Immature natural killer cell (primary cell): ENCODE measurements around the gene PRKX. TPM values are rescaled to one million over a fixed set of nuclear protein-coding genes. Genes with fewer than 3 reads are reported as not detected.
"Not testable (repeated sequence)": the region's sequence is repeated elsewhere in the genome, so short reads cannot be mapped to it uniquely, and the experiment has no call there.

Experiments used
- DNase-seq, 3 donors: peaks; one replicate each; pipeline ENCODE4 v3.0.0; 2022; ENCODE audit warnings: mixed read lengths in 1 of 3
- H3K27ac Mint-ChIP-seq, 6 donors: one replicate each; pipeline ENCODE4 v1.8.0; 2020; ENCODE audit warnings: mixed read lengths in 6 of 6, mild to moderate bottlenecking in 5 of 6, inconsistent platforms in 4 of 6, moderate library complexity in 3 of 6
- H3K27me3 Mint-ChIP-seq, 3 donors: one replicate each; pipeline ENCODE4 v1.8.0; 2020 to 2021; ENCODE audit warnings: low read depth in 3 of 3, mild to moderate bottlenecking in 3 of 3, mixed read lengths in 3 of 3, moderate library complexity in 3 of 3, inconsistent platforms in 1 of 3
- H3K36me3 Mint-ChIP-seq, 3 donors: one replicate each; pipeline ENCODE4 v1.8.0; 2020; ENCODE audit warnings: mixed read lengths in 3 of 3, inconsistent platforms in 2 of 3, mild to moderate bottlenecking in 2 of 3
- H3K4me1 Mint-ChIP-seq, 2 donors: one replicate each; pipeline ENCODE4 v1.8.0; 2020; ENCODE audit warnings: inconsistent platforms in 2 of 2, mild to moderate bottlenecking in 2 of 2, mixed read lengths in 2 of 2, moderate library complexity in 1 of 2
- H3K4me3 Mint-ChIP-seq, 5 donors: one replicate each; pipeline ENCODE4 v1.8.0; 2020; ENCODE audit warnings: mild to moderate bottlenecking in 5 of 5, mixed read lengths in 5 of 5, inconsistent platforms in 3 of 5, moderate library complexity in 3 of 5
- H3K9me3 Mint-ChIP-seq, 6 donors: one replicate each; pipeline ENCODE4 v1.8.0; 2020; ENCODE audit warnings: mild to moderate bottlenecking in 6 of 6, mixed read lengths in 6 of 6, inconsistent platforms in 4 of 6, moderate library complexity in 3 of 6
- polyA plus RNA-seq, 3 donors: library from polyadenylated mRNA; unstranded; fragments of 300-500 nt; fragmentation: Illumina TruSeq; gene quantifications; one replicate each; pipeline ENCODE4 v1.2.3, GENCODE V29; 2021

PRKX gene
- polyA plus RNA-seq, 3 donors from 2014 or later: 65.3 to 117 (median 65.9) TPM

- DNase-seq, H3K9me3 Mint-ChIP-seq: not testable (repeated sequence)
- Mint-ChIP-seq H3K27me3 (peaks cover 11 to 36% (median 15%) of the 10 kb centered on the region in 3 donors), H3K27ac (peak overlapping the region; percentile 90 to 99 (median 95)), H3K4me1 (peaks cover 79 to 89% of the 10 kb centered on the region in 2 donors), H3K4me3 (peak overlapping the region; percentile 70 to 91 (median 91)), H3K36me3 (peaks cover 0 to 10% (median 0%) of the 10 kb centered on the region in 3 donors)
Observed at GRCh38 chrX:3701445-3701928, 12.0 kb downstream of the PRKX start.

- Mint-ChIP-seq H3K36me3 (peaks cover 0 to 10% (median 0%) of the 10 kb centered on the region in 3 donors), H3K27ac (peak overlapping the region; percentile 90 to 99 (median 95)), H3K4me1 (peaks cover 78 to 89% of the 10 kb centered on the region in 2 donors), H3K27me3 (peaks cover 8 to 29% (median 10%) of the 10 kb centered on the region in 3 donors), H3K9me3 (no peaks in the 10 kb centered on the region), H3K4me3 (peak overlapping the region; percentile 86 to 91 (median 91))
- DNase-seq: peak in 2 of 3 donors; percentile 34 to 40
Observed at GRCh38 chrX:3699821-3700381, 13.5 kb downstream of the PRKX start.

GRCh38 chrX:3697701-3698279, 15.7 kb downstream of the PRKX start:
- no peak for DNase-seq
- Mint-ChIP-seq H3K27me3 (peaks cover 9 to 29% (median 17%) of the 10 kb centered on the region in 3 donors), H3K4me3 (peak overlapping the region; percentile 21 to 70 (median 46)), H3K36me3 (peaks cover 0 to 4% (median 3%) of the 10 kb centered on the region in 3 donors), H3K9me3 (no peaks in the 10 kb centered on the region), H3K27ac (peak overlapping the region; percentile 65 to 99 (median 84)), H3K4me1 (peaks cover 75 to 82% of the 10 kb centered on the region in 2 donors)

GRCh38 chrX:3697220-3697684, 16.2 kb downstream of the PRKX start:
- peak overlapping the region in 3 of 5 donors; percentile 3 to 70 (median 10) for H3K4me3 Mint-ChIP-seq
- peaks cover 79 to 84% of the 10 kb centered on the region in 2 donors for H3K4me1 Mint-ChIP-seq
- peak overlapping the region; percentile 65 to 99 (median 84) for H3K27ac Mint-ChIP-seq
- H3K9me3 Mint-ChIP-seq: no peaks in the 10 kb centered on the region
- peaks cover 9 to 30% (median 15%) of the 10 kb centered on the region in 3 donors for H3K27me3 Mint-ChIP-seq
- peak in 1 of 3 donors; percentile 21 for DNase-seq
- H3K36me3 Mint-ChIP-seq: peaks cover 0 to 4% (median 3%) of the 10 kb centered on the region in 3 donors

GRCh38 chrX:3695536-3695935, 17.9 kb downstream of the PRKX start:
- H3K9me3 Mint-ChIP-seq: no peaks in the 10 kb centered on the region
- H3K4me3 Mint-ChIP-seq: no peak overlapping the region
- no peak for DNase-seq
- peak overlapping the region; percentile 36 to 99 (median 73) for H3K27ac Mint-ChIP-seq
- H3K27me3 Mint-ChIP-seq: peaks cover 7 to 20% (median 16%) of the 10 kb centered on the region in 3 donors
- peaks cover 0 to 4% (median 3%) of the 10 kb centered on the region in 3 donors for H3K36me3 Mint-ChIP-seq
- peaks cover 80 to 84% of the 10 kb centered on the region in 2 donors for H3K4me1 Mint-ChIP-seq

- Mint-ChIP-seq H3K36me3 (peaks cover 0 to 3% (median 3%) of the 10 kb centered on the region in 3 donors), H3K27me3 (peaks cover 6 to 12% (median 8%) of the 10 kb centered on the region in 3 donors), H3K4me3 (no peak overlapping the region), H3K27ac (peak overlapping the region in 5 of 6 donors; percentile 21 to 64 (median 39)), H3K4me1 (peaks cover 60 to 75% of the 10 kb centered on the region in 2 donors), H3K9me3 (no peaks in the 10 kb centered on the region)
- no peak for DNase-seq
Observed at GRCh38 chrX:3690140-3690539, 23.3 kb downstream of the PRKX start.

- Mint-ChIP-seq H3K4me1 (peaks cover 39 to 68% of the 10 kb centered on the region in 2 donors), H3K27ac (peak overlapping the region in 2 of 6 donors; percentile 3 to 16)
- not testable (repeated sequence) for H3K36me3 Mint-ChIP-seq, H3K4me3 Mint-ChIP-seq, H3K9me3 Mint-ChIP-seq, H3K27me3 Mint-ChIP-seq, DNase-seq
Observed at GRCh38 chrX:3683236-3683635, 30.2 kb downstream of the PRKX start.

- peaks cover 49 to 79% of the 10 kb centered on the region in 2 donors for H3K4me1 Mint-ChIP-seq
- DNase-seq: no peak
- no peak overlapping the region for H3K4me3 Mint-ChIP-seq
- H3K27me3 Mint-ChIP-seq: peaks cover 0 to 8% (median 6%) of the 10 kb centered on the region in 3 donors
- H3K9me3 Mint-ChIP-seq: no peaks in the 10 kb centered on the region
- H3K36me3 Mint-ChIP-seq: peaks cover 0 to 3% (median 2%) of the 10 kb centered on the region in 3 donors
- no peak overlapping the region for H3K27ac Mint-ChIP-seq
Observed at GRCh38 chrX:3680459-3680858, 33.0 kb downstream of the PRKX start.

GRCh38 chrX:3679669-3680068, 33.8 kb downstream of the PRKX start:
- Mint-ChIP-seq H3K9me3 (no peaks in the 10 kb centered on the region), H3K4me1 (peaks cover 46 to 80% of the 10 kb centered on the region in 2 donors), H3K4me3 (no peak overlapping the region), H3K27ac (peak overlapping the region in 3 of 6 donors; percentile 5 to 60 (median 55)), H3K27me3 (peaks cover 0 to 8% (median 6%) of the 10 kb centered on the region in 3 donors), H3K36me3 (peaks cover 0 to 7% (median 0%) of the 10 kb centered on the region in 3 donors)
- DNase-seq: no peak

GRCh38 chrX:3678328-3678727, 35.1 kb downstream of the PRKX start:
- H3K36me3 Mint-ChIP-seq: peaks cover 0 to 14% (median 2%) of the 10 kb centered on the region in 3 donors
- no peak for DNase-seq
- H3K27ac Mint-ChIP-seq: peak overlapping the region in 4 of 6 donors; percentile 6 to 60 (median 30)
- H3K4me3 Mint-ChIP-seq: peak overlapping the region in 2 of 5 donors; percentile 18 to 46
- no peaks in the 10 kb centered on the region for H3K9me3 Mint-ChIP-seq
- H3K4me1 Mint-ChIP-seq: peaks cover 46 to 77% of the 10 kb centered on the region in 2 donors
- H3K27me3 Mint-ChIP-seq: peaks cover 2 to 10% (median 6%) of the 10 kb centered on the region in 3 donors

- H3K9me3 Mint-ChIP-seq: no peaks in the 10 kb centered on the region
- H3K4me3 Mint-ChIP-seq: no peak overlapping the region
- peaks cover 4 to 6% (median 5%) of the 10 kb centered on the region in 3 donors for H3K27me3 Mint-ChIP-seq
- H3K27ac Mint-ChIP-seq: peak overlapping the region in 3 of 6 donors; percentile 60 to 80 (median 77)
- peaks cover 38 to 55% of the 10 kb centered on the region in 2 donors for H3K4me1 Mint-ChIP-seq
- no peak for DNase-seq
- H3K36me3 Mint-ChIP-seq: peaks cover 0 to 32% (median 14%) of the 10 kb centered on the region in 3 donors
Observed at GRCh38 chrX:3674881-3675280, 38.6 kb downstream of the PRKX start.

GRCh38 chrX:3669841-3670475, 43.5 kb downstream of the PRKX start:
- peaks cover 0 to 38% (median 28%) of the 10 kb centered on the region in 3 donors for H3K36me3 Mint-ChIP-seq

GRCh38 chrX:3666975-3667374, 46.5 kb downstream of the PRKX start:
- no peak overlapping the region for H3K27ac Mint-ChIP-seq
- H3K9me3 Mint-ChIP-seq: peaks cover 0 to under 1% (median 0%) of the 10 kb centered on the region in 6 donors
- no peak overlapping the region for H3K4me3 Mint-ChIP-seq
- peaks cover 0 to 23% (median 18%) of the 10 kb centered on the region in 3 donors for H3K36me3 Mint-ChIP-seq
- H3K27me3 Mint-ChIP-seq: peaks cover 0 to 2% (median 0%) of the 10 kb centered on the region in 3 donors
- H3K4me1 Mint-ChIP-seq: peaks cover 18 to 27% of the 10 kb centered on the region in 2 donors
- no peak for DNase-seq

More at GRCh38 chrX:3669841-3670475, 43.5 kb downstream of the PRKX start:
- peaks cover 8 to 15% of the 10 kb centered on the region in 2 donors for H3K4me1 Mint-ChIP-seq
- H3K9me3 Mint-ChIP-seq: no peaks in the 10 kb centered on the region
- peak overlapping the region in 1 of 6 donors; percentile 76 for H3K27ac Mint-ChIP-seq
- H3K27me3 Mint-ChIP-seq: peaks cover 0 to 6% (median 2%) of the 10 kb centered on the region in 3 donors
- no peak overlapping the region for H3K4me3 Mint-ChIP-seq
- no peak for DNase-seq
